ENCODE measurements around the gene TMEM19. TPM values are rescaled to one million over a fixed set of nuclear protein-coding genes. Genes with fewer than 3 reads are reported as not detected.

Gene TMEM19
- total and polyA plus RNA-seq, 2 of the 8 experiments (the other 6 are each of a cell fraction or from before 2014, with no cell fraction given): 12.6 to 19.1 TPM

DNA sequence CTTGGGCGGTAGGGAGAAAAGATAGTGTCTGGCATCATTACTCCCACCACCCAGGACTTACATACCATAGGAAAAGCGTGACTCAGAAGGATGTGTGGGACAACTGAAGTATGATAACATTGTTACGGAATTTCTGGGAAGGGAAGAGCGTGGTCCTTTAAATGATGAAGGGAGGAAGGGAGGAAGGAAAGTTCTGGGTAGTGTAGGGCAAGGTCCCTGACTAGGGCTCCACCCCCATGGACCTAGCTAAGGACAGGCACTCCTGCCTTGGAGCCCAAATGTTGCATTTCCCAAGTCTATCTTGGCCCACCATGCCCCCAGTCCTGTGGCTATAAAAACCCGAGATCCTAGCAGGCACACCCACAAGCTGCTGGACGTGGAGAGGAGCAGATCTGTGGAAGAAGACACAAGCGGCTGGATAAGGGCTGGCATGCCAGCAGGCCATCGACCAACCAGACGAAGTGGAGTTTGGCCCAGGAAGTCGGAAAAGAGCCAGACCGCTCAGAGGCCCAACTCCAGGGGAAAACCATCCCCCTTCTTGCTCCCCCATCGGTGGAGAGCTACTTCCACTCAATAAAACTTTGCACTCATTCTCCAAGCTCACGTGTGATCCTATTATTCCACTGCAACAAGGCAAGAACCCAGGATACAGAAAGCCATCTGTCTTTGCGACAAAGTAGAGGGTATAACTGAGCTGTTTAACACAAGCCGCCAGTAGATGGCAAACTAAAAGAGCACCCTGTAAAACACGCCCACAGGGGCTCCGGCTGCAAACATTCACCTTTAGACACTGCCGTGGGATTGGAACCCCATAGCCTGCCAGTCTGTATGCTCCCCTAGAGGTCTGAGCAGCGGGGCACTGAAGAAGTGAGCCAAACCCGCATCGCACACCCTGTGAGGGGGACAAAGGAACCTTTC lies 45.8 kb downstream of the TMEM19 start:
- no peak overlapping the region for H2BK20ac ChIP-seq (ENCODE audit: low read length)
- no peak overlapping the region for H2BK15ac ChIP-seq (ENCODE audit: low read length)
- H2BK5ac ChIP-seq (ENCODE audit: low read depth, low read length): no peak overlapping the region
- no peaks in the 10 kb centered on the region for H3K27me3 ChIP-seq (replicated peaks in 1 of 4; ENCODE audit: control insufficient read depth in 3 of 4, extremely low read depth in 1 of 4, insufficient read depth in 3 of 4, low read length in 3 of 4)
- H3K18ac ChIP-seq (ENCODE audit: extremely low read depth, low read length): no peak overlapping the region
- peak overlapping the region; percentile 71; the same call in 1 of the 2 replicates for H4K8ac ChIP-seq (ENCODE audit: extremely low read depth, insufficient read depth, low read length)
- 73% methylated on average over 21 of the region's 21 CpGs; no CpG with 5 or more reads in 1 of the 2 experiments for WGBS, 2 experiments (ENCODE audit: extremely low coverage in 1 of 2, insufficient coverage in 1 of 2, insufficient read length in 1 of 2, insufficient replicate concordance in 2 of 2, low coverage in 1 of 2, low lambda C conversion rate in 2 of 2, missing lambda C conversion rate in 1 of 2)
- no peaks in the 10 kb centered on the region for H4K20me1 ChIP-seq (replicated peaks in 1 of 2; ENCODE audit: control insufficient read depth in 1 of 2, insufficient read depth in 2 of 2, low read length in 2 of 2)
- DNase-seq (ENCODE audit: low read depth in 1 of 2, low spot score in 2 of 2): peak in 1 of 2 experiments; percentile 61
- no peak overlapping the region for H3K4me2 ChIP-seq (ENCODE audit: insufficient read depth in 1 of 2, low read depth in 2 of 2, low read length in 2 of 2)
- H2AK5ac ChIP-seq (ENCODE audit: low read depth, low read length): no peak overlapping the region
- no peak overlapping the region for H4K5ac ChIP-seq (ENCODE audit: insufficient read length, low read depth, low read length)
- no peak overlapping the region for H3K23ac ChIP-seq (ENCODE audit: insufficient read length)
- H4K91ac ChIP-seq (replicated peaks; ENCODE audit: insufficient read length, low read length): no peak overlapping the region
- H3K23me2 ChIP-seq (ENCODE audit: low read depth, low read length): no peaks in the 10 kb centered on the region
- H3K36me3 ChIP-seq (ENCODE audit: control insufficient read depth in 2 of 4, insufficient read depth in 4 of 4, low read length in 3 of 4): no peaks in the 10 kb centered on the region
- peak overlapping the region; percentile 68; the same call in 1 of the 2 replicates for H2BK12ac ChIP-seq (ENCODE audit: low read depth, low read length)
- no peak overlapping the region for H3K4ac ChIP-seq (replicated peaks; ENCODE audit: insufficient read length, low read depth, low read length)
- H2AFZ ChIP-seq (ENCODE audit: low read length): peak overlapping the region; percentile 98
- no peak overlapping the region for H3K27ac ChIP-seq (ENCODE audit: low read depth, low read length)
- H3K9ac ChIP-seq (replicated peaks in 1 of 4; ENCODE audit: extremely low read depth in 1 of 4, low read depth in 3 of 4, low read length in 3 of 4): no peak overlapping the region
- H3K56ac ChIP-seq (replicated peaks; ENCODE audit: insufficient read length, low read depth, low read length): no peak overlapping the region
- POLR2A ChIA-PET (ENCODE audit: partially characterized antibody): interaction anchor here (1.0 kb wide), 1 partner anchor 18 kb away, joined by 3 read pairs; no protein-coding TSS in a partner anchor
- H3K79me1 ChIP-seq (ENCODE audit: low read depth, low read length): no peaks in the 10 kb centered on the region
- CTCF ChIA-PET (ENCODE audit: partially characterized antibody): interaction anchor here (0.7 to 10.8 kb wide), 11 partner anchors 11 to 1118 kb away, joined by 3 to 97 read pairs (median 4); no protein-coding TSS in a partner anchor
- H3K14ac ChIP-seq (ENCODE audit: insufficient read length): no peak overlapping the region
- H3K4me3 ChIP-seq (ENCODE audit: extremely low read depth in 1 of 4, insufficient read depth in 2 of 4, low read depth in 3 of 4, low read length in 4 of 4): no peak overlapping the region
- FAIRE-seq: no peak
- no peaks in the 10 kb centered on the region for H3K79me2 ChIP-seq (ENCODE audit: control insufficient read depth in 1 of 2, insufficient read depth in 2 of 2, low read length in 2 of 2)
- TF ChIP-seq, protein P1, sequence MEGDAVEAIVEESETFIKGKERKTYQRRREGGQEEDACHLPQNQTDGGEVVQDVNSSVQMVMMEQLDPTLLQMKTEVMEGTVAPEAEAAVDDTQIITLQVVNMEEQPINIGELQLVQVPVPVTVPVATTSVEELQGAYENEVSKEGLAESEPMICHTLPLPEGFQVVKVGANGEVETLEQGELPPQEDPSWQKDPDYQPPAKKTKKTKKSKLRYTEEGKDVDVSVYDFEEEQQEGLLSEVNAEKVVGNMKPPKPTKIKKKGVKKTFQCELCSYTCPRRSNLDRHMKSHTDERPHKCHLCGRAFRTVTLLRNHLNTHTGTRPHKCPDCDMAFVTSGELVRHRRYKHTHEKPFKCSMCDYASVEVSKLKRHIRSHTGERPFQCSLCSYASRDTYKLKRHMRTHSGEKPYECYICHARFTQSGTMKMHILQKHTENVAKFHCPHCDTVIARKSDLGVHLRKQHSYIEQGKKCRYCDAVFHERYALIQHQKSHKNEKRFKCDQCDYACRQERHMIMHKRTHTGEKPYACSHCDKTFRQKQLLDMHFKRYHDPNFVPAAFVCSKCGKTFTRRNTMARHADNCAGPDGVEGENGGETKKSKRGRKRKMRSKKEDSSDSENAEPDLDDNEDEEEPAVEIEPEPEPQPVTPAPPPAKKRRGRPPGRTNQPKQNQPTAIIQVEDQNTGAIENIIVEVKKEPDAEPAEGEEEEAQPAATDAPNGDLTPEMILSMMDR (IDR thresholded peaks at IDR 0.05; ENCODE audit: control extremely low read depth in 1 of 3, insufficient read depth in 1 of 3, low read depth in 1 of 3, low read length in 3 of 3): peak in 2 of 3 experiments; percentile 38 to 47; a peak in 3 of 4 replicates
- no peak for TF ChIP-seq RBBP5 (IDR thresholded peaks at IDR 0.05; ENCODE audit: borderline replicate concordance, low read depth, low read length)
- no peaks in the 10 kb centered on the region; a peak in 1 of 7 replicates for H3K4me1 ChIP-seq (replicated peaks in 1 of 4; ENCODE audit: control insufficient read depth in 3 of 4, insufficient read depth in 4 of 4, low read length in 3 of 4)
- no peaks in the 10 kb centered on the region for H3K9me3 ChIP-seq (ENCODE audit: insufficient read depth in 2 of 2, low read depth in 1 of 2, low read length in 1 of 2)
- no peak overlapping the region for H2BK120ac ChIP-seq (replicated peaks; ENCODE audit: low read depth, low read length)

All from H1 (cell line).